T-cell (primary cell): ENCODE measurements around the gene OOSP1. TPM values are rescaled to one million over a fixed set of nuclear protein-coding genes. Genes with fewer than 3 reads are reported as not detected.

ENCODE experiments used
- ATAC-seq, 4 experiments: fragments of 200-7000 bp in 3 of 4; fragments of 150-1000 bp in 1 of 4; cut with Tn5 transposase; replicated peaks in 1 of 4; 1 replicate in 3 of 4; 2 replicates in 1 of 4; pipeline ENCODE4 v1.10.0; 2021; ENCODE audit warnings: moderate library complexity in 3 of 4, mild to moderate bottlenecking in 2 of 4, moderate number of reproducible peaks in 1 of 4
- CTCF ChIA-PET, 2 donors: fragments of 300-600 bp; sonication (Branson Sonifier 250); formaldehyde crosslinking; loops; one replicate each; lab custom pipeline; 2022; ENCODE audit warnings: antibody characterized with exemption in 2 of 2; lab: Charles Lee
- POLR2A ChIA-PET, 2 donors: fragments of 300-600 bp; sonication (Branson Sonifier 250); formaldehyde crosslinking; loops; one replicate each; lab custom pipeline; 2022; ENCODE audit warnings: antibody characterized with exemption in 2 of 2; lab: Charles Lee
- DNase-seq, 35 experiments: peaks; one replicate each; pipeline versions ENCODE4 v3.0.0 to v3.0.0-alpha.2; 2013 to 2023
- H3K27ac ChIP-seq: one replicate; pipeline ENCODE4 v1.5.1; 2013; ENCODE audit warnings: low read length
- H3K27me3 ChIP-seq, 2 experiments: replicated peaks in 1 of 2; 1 replicate in 1 of 2; 2 replicates in 1 of 2; pipeline versions ENCODE4 v1.6.1 to v1.7.0; 2013; ENCODE audit warnings: low read length in 1 of 2, mixed read lengths in 1 of 2; ENCODE audit not compliant: control insufficient read depth in 2 of 2, insufficient read depth in 2 of 2; ENCODE audit errors: extremely low read depth in 1 of 2
- H3K36me3 ChIP-seq, 2 donors: 1 replicate in 1 of 2; 2 replicates in 1 of 2; pipeline versions ENCODE4 v1.6.1 to v1.7.0; 2013; ENCODE audit warnings: low read length in 1 of 2; ENCODE audit not compliant: control insufficient read depth in 2 of 2, insufficient read depth in 1 of 2; ENCODE audit errors: extremely low read depth in 1 of 2
- H3K4me1 ChIP-seq, 2 experiments: 1 replicate in 1 of 2; 2 replicates in 1 of 2; pipeline versions ENCODE4 v1.6.1 to v1.7.0; 2013; ENCODE audit warnings: low read length in 2 of 2, mixed read lengths in 1 of 2; ENCODE audit not compliant: insufficient read depth in 2 of 2, control insufficient read depth in 1 of 2; ENCODE audit errors: extremely low read depth in 1 of 2
- H3K4me3 ChIP-seq, 2 donors: 1 replicate in 1 of 2; 2 replicates in 1 of 2; pipeline versions ENCODE4 v1.5.1 to v1.7.0; 2013; ENCODE audit warnings: mild to moderate bottlenecking in 2 of 2, low read length in 1 of 2, moderate library complexity in 1 of 2; ENCODE audit not compliant: control insufficient read depth in 1 of 2; ENCODE audit errors: extremely low read depth in 1 of 2
- H3K9me3 ChIP-seq: 2 replicates; pipeline ENCODE4 v1.7.0; 2013
- H3K27ac Mint-ChIP-seq, 2 donors: one replicate each; pipeline ENCODE4 v1.8.0; 2020 to 2021; ENCODE audit warnings: mild to moderate bottlenecking in 2 of 2, mixed read lengths in 2 of 2
- H3K27me3 Mint-ChIP-seq, 2 donors: one replicate each; pipeline ENCODE4 v1.8.0; 2021 to 2022; ENCODE audit warnings: mixed read lengths in 2 of 2
- H3K36me3 Mint-ChIP-seq: one replicate; pipeline ENCODE4 v1.8.0; 2021; ENCODE audit warnings: mixed read lengths
- H3K4me1 Mint-ChIP-seq, 3 donors: one replicate each; pipeline ENCODE4 v1.8.0; 2020 to 2022; ENCODE audit warnings: mixed read lengths in 3 of 3, mild to moderate bottlenecking in 1 of 3
- H3K4me3 Mint-ChIP-seq, 3 donors: one replicate each; pipeline ENCODE4 v1.8.0; 2020 to 2022; ENCODE audit warnings: mild to moderate bottlenecking in 3 of 3, mixed read lengths in 3 of 3, moderate library complexity in 3 of 3
- H3K9me3 Mint-ChIP-seq, 3 donors: one replicate each; pipeline ENCODE4 v1.8.0; 2020 to 2022; ENCODE audit warnings: mixed read lengths in 3 of 3
- WGBS: methylation state at CpG from one replicate; pipeline ENCODE4 v1.1.5; 2013; ENCODE audit warnings: missing lambda C conversion rate; ENCODE audit not compliant: insufficient coverage; 5-methylcytosine and 5-hydroxymethylcytosine counted together
- total RNA-seq, 35 experiments: library from RNA in 6 of 35; stranded (reverse) in 6 of 35; fragments of 120-200 nt in 1 of 35; gene quantifications; one replicate each; pipeline versions ENCODE4 v1.2.1 to v1.2.4 and lab custom pipeline; 2013 to 2026

The OOSP1 gene
- total RNA-seq, 5 donors from 2014 or later (not counting 1 experiment from before 2014, with no cell fraction given): not detected

DNA sequence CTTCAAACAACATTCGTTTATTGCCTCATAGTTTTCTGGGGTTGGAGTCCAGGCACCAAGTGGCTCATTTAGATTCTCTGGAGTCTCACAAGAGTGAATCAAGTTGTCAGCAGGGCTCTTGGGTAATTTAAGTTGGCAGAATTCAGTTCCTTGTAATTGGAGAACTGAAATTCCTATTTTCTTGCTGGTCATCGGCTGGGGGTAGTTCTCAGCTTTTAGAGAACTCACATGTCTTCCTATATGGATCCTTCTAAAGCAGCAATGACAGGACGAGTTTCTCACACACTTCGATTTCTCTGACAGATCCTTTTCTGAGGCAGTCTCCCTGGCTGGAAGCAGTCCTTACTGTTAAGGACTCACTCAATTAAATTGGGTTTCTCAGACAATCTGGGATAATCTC lies 61.5 kb downstream of the OOSP1 start:
- DNase-seq: no peak
- no peaks in the 10 kb centered on the region for H3K9me3 ChIP-seq
- Mint-ChIP-seq H3K36me3 (no peaks in the 10 kb centered on the region), H3K4me3 (no peak overlapping the region), H3K9me3 (no peaks in the 10 kb centered on the region), H3K27ac (no peak overlapping the region), H3K27me3 (peaks cover 5 to 22% of the 10 kb centered on the region in 2 donors), H3K4me1 (no peaks in the 10 kb centered on the region)
- CTCF ChIA-PET: no interaction called here
- H3K4me1 ChIP-seq: no peaks in the 10 kb centered on the region
- H3K4me3 ChIP-seq: no peak overlapping the region
- POLR2A ChIA-PET: no interaction called here
- H3K36me3 ChIP-seq: no peaks in the 10 kb centered on the region
- H3K27ac ChIP-seq: no peak overlapping the region
- ATAC-seq: no peak
- H3K27me3 ChIP-seq: peaks cover 0 to 2% of the 10 kb centered on the region in 2 experiments
- 69% methylated on average over 3 of the region's 4 CpGs for WGBS

DNA sequence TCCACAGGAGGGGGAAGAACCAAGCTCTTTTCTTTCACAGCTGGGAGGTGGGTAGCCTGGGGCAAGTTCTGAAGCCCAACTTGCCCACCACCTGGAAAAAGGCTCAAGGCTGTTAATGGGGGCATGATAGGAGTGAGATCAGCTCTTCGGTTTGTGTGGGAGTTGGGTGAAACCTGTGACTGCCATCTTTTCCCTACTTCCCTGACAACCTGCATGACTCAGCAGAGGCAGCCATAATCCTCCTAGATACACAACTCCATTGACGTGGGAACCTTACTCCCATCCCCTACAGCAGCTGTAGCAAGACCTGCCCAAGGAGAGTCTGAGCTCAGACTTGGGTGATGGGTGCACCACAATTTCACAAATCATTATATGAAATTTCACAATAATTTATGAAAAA lies 65.5 kb downstream of the OOSP1 start:
- H3K36me3 Mint-ChIP-seq: no peaks in the 10 kb centered on the region
- H3K4me3 Mint-ChIP-seq: no peak overlapping the region
- no peaks in the 10 kb centered on the region for H3K9me3 Mint-ChIP-seq
- no peaks in the 10 kb centered on the region for H3K4me1 Mint-ChIP-seq
- peaks cover 9 to 29% of the 10 kb centered on the region in 2 donors for H3K27me3 Mint-ChIP-seq
- DNase-seq: no peak
- no CpG with 5 or more reads among the region's 2 CpGs for WGBS
- Histone ChIP-seq H3K4me1 (no peaks in the 10 kb centered on the region), H3K4me3 (no peak overlapping the region), H3K36me3 (no peaks in the 10 kb centered on the region), H3K27ac (no peak overlapping the region), H3K27me3 (peaks cover 0 to 2% of the 10 kb centered on the region in 2 experiments), H3K9me3 (no peaks in the 10 kb centered on the region)
- POLR2A ChIA-PET: no interaction called here
- ATAC-seq: no peak
- CTCF ChIA-PET: no interaction called here
- H3K27ac Mint-ChIP-seq: no peak overlapping the region

DNA sequence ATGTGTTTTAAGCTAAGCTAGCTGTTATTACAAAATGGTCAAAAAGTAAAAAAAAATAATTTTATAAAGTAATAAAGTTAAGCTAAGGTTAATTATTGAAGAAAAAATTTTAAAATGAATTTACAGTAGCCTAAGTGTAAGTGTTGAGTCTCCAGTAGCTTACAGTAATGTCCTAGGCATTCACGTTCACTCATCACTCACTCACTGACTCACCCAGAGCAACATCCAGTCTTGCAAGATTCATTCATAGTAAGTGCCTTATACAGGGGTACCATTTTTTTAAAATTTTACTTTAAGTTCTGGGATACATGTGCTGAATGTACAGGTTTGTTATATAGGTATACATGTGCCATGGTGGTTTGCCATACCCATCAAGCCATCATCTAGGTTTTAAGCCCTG lies 67.1 kb downstream of the OOSP1 start:
- Histone ChIP-seq H3K36me3 (no peaks in the 10 kb centered on the region), H3K4me1 (no peaks in the 10 kb centered on the region), H3K4me3 (no peak overlapping the region), H3K9me3 (no peaks in the 10 kb centered on the region), H3K27ac (no peak overlapping the region), H3K27me3 (peaks cover 0 to 2% of the 10 kb centered on the region in 2 experiments)
- no peak for ATAC-seq
- Mint-ChIP-seq H3K4me1 (no peaks in the 10 kb centered on the region), H3K27me3 (peaks cover 11 to 28% of the 10 kb centered on the region in 2 donors), H3K27ac (no peak overlapping the region), H3K9me3 (no peaks in the 10 kb centered on the region), H3K36me3 (no peaks in the 10 kb centered on the region), H3K4me3 (no peak overlapping the region)
- ChIA-PET CTCF (no interaction called here), POLR2A (no interaction called here)
- no peak for DNase-seq
- WGBS: no CpG with 5 or more reads among the region's 1 CpG

Other genes with a start within 250 kb of the OOSP1 start
- not detected for gene OR10V1, start 224.6 kb upstream of the OOSP1 start, total RNA-seq
- 10 to 100 TPM in 4 of 5 donors, 1 to 10 TPM in 1; 8.9 to 13.3 (median 11.4) TPM for gene STX3, start 183.1 kb upstream of the OOSP1 start, total RNA-seq
- gene MRPL16, start 127.7 kb upstream of the OOSP1 start, total RNA-seq: 10 to 100 TPM; 24.0 to 46.3 (median 39.7) TPM
- not detected for gene CBLIF, start 92.9 kb upstream of the OOSP1 start, total RNA-seq
- gene TCN1, start 71.9 kb upstream of the OOSP1 start, total RNA-seq: not detected
- not detected for gene OOSP3, start 59.6 kb upstream of the OOSP1 start, total RNA-seq
- not detected for gene OOSP4A, start 25.6 kb downstream of the OOSP1 start, total RNA-seq
- not detected for gene OOSP4B, start 78.7 kb downstream of the OOSP1 start, total RNA-seq
- gene OOSP2, start 102.0 kb downstream of the OOSP1 start, total RNA-seq: not detected
- gene MS4A3, start 118.2 kb downstream of the OOSP1 start, total RNA-seq: under 1 TPM in 3 of 5 donors, not detected in 2; 0.40 to 0.44 (median 0.43) TPM
- 1 to 10 TPM in 1 of 5 donors, under 1 TPM in 3, not detected in 1; 0.12 to 1.1 (median 0.16) TPM for gene MS4A2, start 150.2 kb downstream of the OOSP1 start, total RNA-seq
- gene MS4A6A, start 244.7 kb downstream of the OOSP1 start, total RNA-seq: 1 to 10 TPM in 2 of 5 donors, under 1 TPM in 3; 0.32 to 1.5 (median 0.99) TPM